Measurements from ENCODE around the gene SULT1E1.

The SULT1E1 gene, protein sequence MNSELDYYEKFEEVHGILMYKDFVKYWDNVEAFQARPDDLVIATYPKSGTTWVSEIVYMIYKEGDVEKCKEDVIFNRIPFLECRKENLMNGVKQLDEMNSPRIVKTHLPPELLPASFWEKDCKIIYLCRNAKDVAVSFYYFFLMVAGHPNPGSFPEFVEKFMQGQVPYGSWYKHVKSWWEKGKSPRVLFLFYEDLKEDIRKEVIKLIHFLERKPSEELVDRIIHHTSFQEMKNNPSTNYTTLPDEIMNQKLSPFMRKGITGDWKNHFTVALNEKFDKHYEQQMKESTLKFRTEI

DNA sequence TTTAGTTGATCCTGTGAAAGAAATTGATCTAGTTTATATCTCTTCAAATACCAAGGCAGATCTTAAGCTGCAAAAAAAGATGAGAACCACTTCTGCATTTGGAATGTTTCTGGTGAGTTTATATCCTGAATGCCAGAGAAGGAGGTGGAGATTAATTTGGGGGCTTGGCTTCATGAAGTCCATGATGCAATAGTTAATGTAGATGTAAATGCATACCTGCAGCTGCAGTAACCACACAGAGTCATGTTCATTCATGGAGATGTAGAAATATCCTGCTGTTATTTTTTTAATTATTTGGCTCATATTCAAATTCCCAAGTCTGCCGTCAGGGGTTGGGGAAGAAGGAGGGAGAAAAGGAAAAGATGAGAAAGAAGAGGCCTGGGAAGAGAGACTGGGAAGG is at the start of gene SULT1E1:
SULT1E1 (minus strand) TSS at position 94 of the 400 bp plus-strand sequence. CDS start 2,501 bp downstream, outside the sequence.
- TF ChIP-seq, protein P1, sequence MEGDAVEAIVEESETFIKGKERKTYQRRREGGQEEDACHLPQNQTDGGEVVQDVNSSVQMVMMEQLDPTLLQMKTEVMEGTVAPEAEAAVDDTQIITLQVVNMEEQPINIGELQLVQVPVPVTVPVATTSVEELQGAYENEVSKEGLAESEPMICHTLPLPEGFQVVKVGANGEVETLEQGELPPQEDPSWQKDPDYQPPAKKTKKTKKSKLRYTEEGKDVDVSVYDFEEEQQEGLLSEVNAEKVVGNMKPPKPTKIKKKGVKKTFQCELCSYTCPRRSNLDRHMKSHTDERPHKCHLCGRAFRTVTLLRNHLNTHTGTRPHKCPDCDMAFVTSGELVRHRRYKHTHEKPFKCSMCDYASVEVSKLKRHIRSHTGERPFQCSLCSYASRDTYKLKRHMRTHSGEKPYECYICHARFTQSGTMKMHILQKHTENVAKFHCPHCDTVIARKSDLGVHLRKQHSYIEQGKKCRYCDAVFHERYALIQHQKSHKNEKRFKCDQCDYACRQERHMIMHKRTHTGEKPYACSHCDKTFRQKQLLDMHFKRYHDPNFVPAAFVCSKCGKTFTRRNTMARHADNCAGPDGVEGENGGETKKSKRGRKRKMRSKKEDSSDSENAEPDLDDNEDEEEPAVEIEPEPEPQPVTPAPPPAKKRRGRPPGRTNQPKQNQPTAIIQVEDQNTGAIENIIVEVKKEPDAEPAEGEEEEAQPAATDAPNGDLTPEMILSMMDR (IDR thresholded peaks at IDR 0.05), result no peak

DNA sequence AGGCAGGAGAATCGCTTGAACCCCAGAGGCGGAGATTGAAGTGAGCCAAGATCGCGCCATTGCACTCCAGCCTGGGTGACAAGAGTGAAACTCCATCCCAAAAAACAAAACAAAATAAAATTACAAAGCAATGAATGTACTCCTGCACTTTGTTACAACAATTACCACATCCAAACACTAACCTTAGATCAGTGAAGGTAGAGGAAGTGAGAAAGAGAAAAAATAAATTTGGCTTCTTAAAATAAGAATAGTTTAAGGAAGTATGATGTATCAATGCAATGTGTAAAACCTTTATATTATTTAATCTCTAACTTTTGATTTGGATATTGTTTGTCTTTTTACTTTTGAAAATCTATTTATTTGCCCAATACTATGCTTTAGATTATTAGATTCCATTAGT is 49.2 kb upstream of the SULT1E1 start:
- TF ChIP-seq, protein P1 (IDR thresholded peaks at IDR 0.05), result no peak

DNA sequence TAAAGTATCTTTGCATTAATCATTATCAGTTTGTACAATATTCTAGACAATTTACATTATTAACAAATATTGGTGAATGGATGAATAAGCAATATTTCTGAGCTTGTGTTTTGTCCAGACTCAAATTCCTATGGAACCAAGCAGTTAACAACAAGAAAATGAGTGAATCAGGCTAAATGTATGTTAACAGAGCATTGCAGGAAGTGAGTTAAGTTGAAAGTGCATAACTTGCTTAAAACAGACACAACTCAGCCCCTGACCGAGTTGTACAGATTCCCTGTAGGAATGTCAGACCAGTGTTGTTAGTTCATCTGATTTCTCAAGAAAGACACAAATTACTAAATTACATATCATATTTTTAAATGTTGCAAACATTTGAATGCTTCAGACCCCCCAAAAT is 47.2 kb upstream of the SULT1E1 start:
- TF ChIP-seq, protein P1 (IDR thresholded peaks at IDR 0.05), result no peak

DNA sequence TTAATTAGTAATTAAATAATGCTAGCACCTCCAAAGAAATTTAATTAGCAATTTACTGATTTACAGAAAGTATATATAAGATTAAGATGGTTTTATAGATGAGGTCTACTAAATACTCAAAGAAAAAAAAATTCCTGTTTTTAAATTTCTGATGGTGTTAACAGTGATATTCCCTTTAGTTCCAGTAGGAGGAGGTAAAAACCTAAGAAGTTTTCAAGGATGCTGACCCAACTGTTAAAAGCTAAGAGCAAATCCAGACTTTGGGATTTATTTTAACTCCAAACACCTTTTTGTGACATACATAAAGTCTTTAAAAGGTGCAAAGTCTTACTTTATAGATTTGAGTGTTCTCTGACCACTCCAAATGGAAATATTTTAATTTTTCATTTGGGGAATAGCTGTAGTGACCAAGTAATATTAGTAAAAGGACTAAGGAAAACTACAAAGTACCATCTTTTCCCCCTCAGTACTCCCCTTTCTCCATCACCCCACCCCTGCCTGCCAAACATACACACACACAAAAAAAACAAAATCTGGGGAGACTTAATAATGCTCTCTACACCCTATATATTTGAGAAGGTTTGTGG is 36.7 kb upstream of the SULT1E1 start:
- TF ChIP-seq, protein P1 (IDR thresholded peaks at IDR 0.05), result peak; percentile 60; the same call in 1 of the 2 replicates

DNA sequence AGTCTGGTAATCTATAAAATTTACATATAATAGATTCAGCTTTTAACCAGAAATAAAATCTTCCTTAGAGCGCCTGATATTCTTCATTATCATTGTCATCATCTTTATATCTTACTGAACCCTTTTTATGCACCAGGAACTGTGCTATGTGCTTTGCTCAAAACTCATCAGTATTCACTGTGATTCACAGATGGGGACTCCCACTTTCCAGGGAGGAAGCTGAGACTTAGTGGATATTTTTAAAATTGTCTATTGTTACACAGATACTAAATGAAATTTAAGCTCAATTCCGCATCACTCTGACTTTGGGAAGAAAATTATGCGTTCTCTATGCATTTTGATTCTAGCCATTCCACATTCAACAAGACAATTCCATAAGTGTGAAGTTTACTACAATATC is 34.8 kb upstream of the SULT1E1 start:
- TF ChIP-seq, protein P1 (IDR thresholded peaks at IDR 0.05), result no peak

DNA sequence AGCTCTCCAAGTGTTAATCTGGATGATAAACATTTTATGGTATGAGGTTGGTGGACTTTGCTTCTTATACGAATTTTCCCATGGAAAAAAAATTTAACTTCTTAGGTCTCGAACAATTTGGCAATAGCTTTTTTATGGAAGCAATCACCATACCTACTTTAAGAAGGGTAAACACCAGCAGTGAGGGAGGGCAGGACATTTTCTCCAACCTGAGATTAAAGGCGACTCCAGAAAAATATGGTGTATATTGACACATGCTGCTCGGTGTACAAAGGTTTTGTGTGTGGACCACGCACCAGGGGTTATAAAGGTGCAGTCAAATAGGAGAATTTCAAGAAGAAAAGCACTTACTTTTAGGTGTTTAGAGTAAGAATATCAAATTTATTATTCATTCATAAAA is 34.2 kb upstream of the SULT1E1 start:
- TF ChIP-seq, protein P1 (IDR thresholded peaks at IDR 0.05), result no peak

DNA sequence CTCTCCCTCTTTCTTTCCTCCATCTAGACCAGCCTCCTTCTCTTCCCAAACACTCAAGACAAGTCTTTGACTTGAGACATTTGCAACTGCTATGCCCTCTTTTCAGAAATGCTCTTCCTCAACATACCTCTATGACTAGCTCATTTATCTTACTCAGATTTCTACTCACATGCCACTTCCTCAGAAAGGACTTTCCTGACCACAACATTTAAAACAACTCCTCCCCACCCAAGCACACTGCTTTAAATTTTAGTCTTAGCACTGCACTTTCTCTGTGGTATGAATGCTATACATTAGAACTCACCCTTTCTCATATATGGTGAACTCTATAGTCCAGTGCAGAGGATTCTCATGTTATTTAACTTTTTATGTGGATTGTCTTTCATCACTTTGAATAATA is 28.4 kb upstream of the SULT1E1 start:
- TF ChIP-seq, protein P1 (IDR thresholded peaks at IDR 0.05), result no peak

Data from LNCAP (cell line).